Stromal cell of bone marrow (primary cell): ENCODE results near the gene AFTPH.

ENCODE experiments used
- DNase-seq: peaks from one replicate; pipeline ENCODE4 v3.0.0-alpha.2; 2012; ENCODE audit warnings: low read depth

AFTPH gene, protein sequence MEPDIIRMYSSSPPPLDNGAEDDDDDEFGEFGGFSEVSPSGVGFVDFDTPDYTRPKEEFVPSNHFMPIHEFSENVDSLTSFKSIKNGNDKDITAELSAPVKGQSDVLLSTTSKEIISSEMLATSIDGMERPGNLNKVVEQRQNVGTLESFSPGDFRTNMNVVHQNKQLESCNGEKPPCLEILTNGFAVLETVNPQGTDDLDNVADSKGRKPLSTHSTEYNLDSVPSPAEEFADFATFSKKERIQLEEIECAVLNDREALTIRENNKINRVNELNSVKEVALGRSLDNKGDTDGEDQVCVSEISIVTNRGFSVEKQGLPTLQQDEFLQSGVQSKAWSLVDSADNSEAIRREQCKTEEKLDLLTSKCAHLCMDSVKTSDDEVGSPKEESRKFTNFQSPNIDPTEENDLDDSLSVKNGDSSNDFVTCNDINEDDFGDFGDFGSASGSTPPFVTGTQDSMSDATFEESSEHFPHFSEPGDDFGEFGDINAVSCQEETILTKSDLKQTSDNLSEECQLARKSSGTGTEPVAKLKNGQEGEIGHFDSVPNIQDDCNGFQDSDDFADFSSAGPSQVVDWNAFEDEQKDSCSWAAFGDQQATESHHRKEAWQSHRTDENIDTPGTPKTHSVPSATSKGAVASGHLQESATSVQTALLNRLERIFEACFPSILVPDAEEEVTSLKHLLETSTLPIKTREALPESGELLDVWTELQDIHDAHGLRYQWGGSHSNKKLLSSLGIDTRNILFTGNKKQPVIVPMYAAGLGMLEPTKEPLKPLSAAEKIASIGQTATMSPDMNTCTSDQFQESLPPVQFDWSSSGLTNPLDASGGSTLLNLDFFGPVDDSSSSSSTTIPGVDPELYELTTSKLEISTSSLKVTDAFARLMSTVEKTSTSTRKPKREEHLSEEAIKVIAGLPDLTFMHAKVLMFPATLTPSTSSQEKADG

DNA sequence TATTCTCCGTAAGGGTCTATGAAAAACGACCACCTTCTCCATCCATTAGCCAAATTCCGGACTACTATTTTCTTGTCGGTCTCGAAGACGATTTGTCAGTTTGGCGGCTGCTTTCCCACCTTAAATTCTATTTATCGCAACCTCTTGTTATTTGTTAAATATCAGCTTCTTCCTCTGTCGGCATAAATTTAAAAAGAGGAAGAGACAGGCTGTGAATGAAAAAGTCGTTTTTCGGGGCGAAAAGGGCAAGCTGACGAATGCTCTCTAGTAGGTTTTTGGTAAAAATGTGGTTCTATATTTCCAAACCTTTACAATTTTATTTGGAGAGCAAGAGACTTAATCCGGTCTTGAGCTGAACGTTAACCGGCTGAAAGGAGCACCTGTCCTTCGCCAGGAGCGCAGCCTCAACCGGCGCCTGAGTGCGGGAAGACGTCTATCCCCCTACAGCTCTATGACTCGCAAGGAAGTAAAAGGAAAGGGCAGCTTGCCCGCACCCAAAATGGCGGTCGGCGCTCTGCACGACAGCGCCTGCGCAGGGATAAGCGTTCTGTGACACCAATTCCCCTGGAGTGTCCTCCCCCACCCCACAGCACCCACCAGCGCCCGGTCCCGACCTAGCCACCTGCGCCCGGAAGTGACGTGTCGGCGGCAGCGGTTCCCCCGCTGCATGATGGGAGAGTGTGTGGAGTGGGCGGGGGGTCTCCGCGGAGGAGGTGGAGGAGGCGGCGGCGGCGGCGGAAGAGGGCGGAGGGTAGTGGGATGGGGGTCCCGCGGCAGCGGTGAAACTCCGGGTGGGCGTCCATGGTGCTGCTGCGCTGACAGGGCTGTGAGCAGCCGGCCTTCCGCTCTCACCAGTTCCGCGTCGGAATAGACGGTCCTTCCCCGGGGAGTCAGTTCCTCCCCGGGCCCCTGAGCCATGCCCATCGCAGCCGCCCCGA is at the start of gene AFTPH:
Gene AFTPH (plus strand): TSS at position 663 of the 938 bp plus-strand sequence. CDS start 27,147 bp downstream, outside the sequence.
- DNase-seq = peak; percentile 93

DNA sequence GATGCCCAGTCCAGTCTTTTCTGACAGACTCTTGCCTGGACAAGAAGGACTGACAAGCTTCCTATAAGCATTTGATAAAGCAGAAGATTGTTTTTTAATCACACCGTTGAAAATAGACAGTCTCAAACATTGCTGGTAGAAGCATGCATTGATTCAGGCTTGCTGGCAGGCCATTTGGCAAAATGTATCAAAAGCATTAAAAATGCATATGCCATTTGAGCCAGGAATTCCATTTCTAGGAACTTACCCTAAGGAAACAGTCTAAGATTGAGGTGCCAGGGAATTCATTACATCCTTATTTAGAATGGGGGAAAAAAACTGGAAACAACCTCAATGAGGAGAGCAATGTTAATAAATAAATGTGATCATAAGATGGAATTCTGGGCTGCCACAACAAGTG is 49.5 kb upstream of the AFTPH start:
- no peak for DNase-seq

DNA sequence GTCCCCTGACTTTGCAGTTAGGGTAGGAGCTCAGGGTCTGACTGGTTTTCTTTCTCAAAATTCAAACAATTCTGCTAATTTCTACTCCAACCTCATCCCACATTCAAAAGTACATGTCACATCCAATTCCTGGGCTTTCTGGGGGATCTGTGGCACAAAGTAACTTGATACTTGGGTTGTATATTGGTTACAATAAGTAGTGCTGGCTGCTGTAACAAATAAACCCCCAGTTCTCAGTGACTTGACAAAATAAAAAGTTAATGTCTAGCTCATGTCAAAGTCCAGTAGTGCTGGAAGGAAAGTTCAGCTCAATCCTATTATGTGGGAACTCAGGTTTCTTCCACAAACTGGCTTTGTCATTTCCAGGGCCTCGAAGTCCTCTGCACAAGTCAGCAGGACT is 47.1 kb upstream of the AFTPH start:
- no peak for DNase-seq

DNA sequence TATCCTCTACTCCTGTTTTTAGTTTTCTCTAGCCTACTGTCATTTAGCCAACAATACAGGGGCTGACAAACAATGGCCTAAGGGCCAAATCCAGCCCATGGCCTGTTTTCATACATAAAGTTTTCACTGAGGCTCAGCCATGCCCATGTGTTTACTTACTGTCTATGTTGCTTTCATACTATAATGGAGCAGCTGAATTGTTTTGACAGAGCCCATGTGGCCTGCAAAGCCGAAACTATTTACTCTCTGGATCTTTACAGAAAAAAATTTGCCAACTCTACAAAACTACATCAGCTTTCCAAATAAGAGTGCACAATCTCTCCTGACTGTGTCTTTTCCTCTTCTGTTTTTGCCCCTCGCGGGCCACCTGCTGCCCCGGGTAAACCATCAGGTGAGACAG is 46.1 kb upstream of the AFTPH start:
- DNase-seq = no peak

DNA sequence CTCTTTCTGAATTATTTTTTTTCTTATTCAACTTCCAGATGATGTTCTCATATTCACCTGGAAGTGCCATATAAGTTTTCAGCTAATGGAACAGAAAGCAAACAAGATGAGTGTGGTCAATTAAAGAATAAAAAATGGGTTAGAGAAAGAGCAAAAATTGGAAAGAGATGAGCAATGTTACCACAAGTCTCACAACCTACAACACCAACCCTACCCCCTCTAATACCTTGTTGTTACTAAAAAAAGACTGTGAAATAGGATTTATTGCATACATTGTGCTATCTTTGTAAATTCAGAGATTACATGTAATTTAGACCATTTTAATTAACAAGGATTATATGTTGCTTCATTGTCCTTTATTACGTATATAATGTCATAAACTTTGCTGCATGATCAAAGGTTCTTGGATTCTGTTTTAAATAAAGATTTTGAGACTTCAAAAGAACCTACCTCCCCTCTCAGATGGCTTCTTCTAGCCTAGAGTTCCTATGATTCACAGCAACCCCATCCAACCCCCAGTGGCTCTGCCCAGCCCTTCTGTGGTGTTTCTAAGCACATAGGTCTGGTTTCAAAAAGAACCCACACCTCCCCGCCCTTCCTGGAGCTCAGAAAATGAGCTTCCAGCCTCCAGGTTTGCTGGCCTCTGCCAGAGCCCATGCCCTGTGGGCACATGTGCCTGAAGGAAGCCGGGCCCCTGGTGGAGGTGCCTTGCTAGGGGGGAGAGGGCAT is 45.5 kb upstream of the AFTPH start:
- no peak for DNase-seq

DNA sequence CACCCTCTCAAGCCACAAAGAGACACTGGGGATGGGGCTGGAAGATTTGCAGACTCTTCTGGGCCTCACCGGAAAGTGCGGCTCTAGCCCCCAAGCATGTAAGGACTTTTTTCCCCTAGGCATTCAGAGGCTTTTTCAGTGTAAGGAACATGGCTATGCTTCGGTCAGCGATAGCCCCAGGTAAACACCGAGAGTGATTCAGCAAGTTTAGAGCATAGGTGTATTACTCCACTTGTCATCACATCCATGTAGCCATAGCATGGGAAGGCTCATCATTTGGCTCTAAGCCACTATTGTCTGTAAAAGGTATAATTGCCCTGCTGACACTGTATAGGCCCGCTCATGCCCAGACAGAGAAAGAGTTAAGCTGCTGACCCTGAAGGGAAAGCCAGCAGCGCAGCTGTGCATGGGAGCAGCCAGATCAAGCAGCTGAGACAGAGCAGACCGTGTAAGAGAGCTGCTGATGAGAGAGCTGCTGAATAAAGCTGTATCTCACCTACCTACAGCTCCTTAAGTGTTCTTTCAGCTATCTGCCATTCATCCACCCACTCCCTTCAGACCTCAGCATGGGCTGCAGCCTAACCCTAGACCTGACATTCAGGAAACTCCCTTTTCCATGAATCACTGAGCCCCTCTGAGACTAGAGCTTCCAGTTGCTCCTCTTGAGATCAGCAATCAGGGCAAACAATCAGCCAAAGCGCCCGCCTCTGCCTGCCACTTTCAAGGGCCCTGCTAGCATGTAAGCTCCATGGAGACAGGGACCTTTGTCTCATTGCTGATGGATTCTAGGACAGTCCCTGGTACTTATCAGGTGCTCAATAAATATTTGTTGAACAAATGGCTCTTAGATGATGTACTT is 44.6 kb upstream of the AFTPH start:
- DNase-seq = no peak

DNA sequence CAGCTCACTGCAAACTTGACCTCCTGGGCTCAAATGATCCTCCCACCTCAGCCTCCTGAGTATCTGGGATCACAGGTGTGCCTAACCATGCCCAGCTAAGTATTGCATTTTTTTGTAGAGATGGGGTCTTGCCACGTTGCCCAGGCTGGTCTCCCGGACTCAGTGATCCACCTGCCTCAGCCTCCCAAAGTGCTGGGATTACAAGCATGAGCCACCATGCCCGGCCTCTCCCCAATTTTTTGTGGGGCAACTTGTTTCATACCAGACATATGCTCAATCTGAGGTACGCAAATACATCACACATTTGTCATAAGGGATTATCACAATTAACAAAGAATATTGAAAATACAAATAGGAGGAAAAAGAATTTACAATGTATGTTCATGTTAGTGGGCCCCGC is 42.5 kb upstream of the AFTPH start:
- no peak for DNase-seq

DNA sequence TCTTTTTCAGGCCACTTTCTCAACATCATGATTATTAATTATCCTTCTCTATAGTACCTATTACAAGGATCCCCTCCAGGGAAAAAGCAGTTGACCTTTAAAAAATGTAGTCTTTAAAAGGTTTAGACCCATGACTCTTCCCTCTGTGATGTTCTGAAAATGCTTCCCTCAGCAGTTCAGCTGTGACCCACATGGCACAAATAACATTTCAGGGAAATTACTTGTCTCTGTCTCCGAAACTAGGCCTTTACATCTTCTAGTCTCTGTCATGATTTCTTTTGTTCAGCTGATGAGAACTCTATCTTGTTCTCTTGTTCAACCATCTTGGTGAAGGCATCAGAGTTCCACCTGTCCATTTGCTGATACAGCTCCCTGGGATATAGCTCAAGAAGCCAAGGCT is 41.9 kb upstream of the AFTPH start:
- DNase-seq = no peak

DNA sequence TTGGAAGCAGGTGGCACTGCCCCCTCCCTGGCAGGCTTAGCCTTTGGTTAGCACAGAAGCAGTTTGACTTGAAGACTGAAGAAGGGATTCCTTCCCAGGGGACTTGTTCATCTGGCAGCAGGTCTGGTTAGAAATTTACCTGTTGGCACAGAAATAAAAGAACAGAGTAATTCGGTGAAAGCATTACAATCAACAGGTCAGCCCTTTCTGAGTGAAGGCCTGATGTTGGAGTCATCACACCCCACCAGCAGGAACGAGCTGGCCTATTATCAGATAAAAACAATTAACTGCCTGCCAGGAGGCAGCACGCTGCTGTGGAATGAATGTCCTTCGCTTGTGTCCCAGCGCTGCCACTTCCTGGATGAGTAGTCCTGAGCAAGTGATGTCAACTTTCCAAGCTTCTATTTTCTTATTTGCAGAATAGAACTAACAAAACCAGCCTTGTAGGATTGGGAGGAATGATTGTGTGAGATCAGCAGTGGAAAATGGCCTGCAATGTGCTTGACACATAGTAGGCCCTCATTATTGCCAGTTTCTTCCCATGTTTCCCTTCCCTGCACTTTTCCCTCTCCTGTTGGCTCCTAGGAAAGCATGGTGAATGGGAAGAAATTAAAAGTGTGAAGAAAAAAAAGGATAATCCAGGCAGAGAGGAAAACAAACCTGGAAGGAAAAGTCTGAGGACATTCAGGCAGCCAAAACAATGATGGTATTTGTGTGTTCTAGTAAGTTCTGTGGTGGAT is 41.2 kb upstream of the AFTPH start:
- no peak for DNase-seq

DNA sequence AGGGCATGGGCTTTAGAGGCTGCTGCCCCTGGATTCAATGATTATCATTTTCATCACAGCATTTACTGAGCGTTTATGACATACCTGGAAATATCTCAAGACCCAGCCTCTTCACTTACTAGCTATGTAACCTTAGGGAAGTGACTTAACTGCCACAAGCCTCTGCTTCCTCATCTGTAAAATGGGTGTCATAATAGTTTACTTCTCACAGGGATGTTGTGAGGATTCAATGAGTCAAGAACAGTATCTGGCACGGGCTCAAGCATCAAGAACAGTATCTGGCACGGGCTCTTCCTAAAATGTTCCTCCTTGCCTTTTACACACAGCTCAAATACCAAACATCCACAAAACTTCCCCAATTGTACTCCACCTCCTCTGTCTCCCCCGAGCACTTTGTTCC is 38.8 kb upstream of the AFTPH start:
- no peak for DNase-seq

DNA sequence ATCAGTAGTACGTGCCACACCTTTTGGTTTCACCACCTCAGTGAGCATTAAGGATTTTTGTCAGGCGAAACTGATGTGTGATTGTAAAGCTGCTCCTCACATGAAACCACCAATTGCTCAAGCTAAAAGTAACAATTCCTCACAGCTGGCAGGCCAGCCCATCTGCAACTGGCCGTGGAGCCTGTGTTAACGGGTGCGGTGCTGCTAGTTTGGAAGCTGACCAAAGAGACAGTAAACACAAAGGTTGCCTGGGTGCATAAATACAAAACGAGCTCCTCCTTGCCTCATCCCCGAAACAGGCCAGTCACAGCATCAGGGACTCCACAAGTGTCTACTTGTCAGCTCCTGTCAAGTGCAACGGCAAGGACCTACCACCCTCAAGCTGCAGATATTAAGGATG is 38.2 kb upstream of the AFTPH start:
- peak; percentile 13 for DNase-seq

DNA sequence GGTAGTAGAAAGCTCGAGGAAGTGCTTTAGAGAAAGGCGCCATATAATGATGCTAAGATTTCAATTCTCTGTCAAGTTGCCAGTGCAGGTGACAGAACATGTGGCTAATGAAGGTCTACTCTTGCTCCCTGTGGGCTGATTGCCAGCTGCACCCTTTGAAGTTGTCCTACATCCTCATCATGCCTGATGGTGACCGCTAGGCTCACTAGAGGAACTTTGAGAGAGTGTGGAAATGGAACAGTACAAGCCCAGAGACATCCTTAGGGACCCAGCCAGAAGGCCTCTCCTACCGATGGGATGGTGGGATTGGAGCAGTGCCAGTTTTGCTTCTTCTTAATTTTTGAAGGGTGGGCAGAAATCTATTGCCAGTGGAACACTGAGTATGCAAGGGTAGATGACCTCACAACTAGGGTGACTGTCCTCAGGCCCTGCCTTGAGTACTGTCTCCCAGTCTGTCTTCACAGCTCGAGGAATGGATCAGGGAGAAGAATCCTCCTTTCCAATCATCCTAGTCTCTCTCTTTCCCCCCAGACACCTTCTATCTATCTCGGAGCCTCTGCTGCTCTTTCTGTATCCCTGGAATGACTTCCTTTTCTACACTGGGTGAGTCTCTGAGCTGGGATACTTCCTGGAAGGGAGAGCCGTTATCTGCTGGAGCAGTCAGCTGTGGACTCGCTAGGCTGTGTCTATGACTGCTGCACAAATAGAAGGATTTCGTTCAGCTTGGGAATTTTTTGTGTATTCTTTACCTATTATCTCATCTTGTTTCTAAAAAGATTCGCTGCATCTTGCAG is 36.7 kb upstream of the AFTPH start:
- no peak for DNase-seq

DNA sequence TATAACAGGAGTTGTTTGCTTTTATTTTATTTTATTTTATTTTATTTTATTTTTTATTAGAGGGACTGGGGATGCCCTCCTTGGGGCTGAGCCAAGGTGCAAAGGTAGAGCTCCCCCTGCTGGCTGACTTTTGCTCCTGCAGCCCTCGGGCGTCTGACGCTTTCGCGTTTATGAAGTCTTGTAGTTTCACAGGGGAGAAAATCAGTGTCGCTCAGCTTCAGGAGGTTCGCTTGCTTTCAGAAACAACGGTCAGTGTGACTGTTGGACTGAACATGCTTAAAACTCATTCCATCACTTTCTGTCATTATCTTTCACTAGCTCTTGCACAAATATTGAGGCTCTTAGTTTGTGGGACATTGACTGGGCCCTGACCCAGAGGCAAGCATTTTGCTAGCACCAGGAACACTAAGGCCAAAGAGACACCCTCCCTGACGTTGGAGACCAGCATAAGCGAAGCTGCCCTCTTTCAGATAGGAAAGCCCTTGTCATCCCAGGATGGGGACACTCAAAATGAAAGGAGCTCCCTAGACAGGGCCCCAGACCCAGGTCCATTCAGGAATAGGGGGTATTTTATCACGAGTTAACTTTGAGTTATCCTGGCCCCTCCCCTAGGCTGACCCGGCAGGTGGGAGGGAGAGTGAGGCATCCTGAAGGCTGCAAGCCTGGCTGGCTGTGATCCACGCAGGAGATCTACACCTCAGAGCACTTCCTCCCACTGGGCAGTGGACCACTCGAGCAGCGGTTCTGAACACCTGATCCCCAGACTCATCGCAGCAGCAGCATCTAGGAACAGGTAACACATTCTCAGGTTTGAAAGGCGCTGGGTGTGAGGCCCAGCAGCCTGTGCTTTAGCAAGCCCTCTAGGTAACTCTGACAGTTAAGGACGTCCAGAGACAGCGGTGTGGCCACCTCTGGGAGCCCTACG is 35.8 kb upstream of the AFTPH start:
- peak; percentile 24 for DNase-seq

DNA sequence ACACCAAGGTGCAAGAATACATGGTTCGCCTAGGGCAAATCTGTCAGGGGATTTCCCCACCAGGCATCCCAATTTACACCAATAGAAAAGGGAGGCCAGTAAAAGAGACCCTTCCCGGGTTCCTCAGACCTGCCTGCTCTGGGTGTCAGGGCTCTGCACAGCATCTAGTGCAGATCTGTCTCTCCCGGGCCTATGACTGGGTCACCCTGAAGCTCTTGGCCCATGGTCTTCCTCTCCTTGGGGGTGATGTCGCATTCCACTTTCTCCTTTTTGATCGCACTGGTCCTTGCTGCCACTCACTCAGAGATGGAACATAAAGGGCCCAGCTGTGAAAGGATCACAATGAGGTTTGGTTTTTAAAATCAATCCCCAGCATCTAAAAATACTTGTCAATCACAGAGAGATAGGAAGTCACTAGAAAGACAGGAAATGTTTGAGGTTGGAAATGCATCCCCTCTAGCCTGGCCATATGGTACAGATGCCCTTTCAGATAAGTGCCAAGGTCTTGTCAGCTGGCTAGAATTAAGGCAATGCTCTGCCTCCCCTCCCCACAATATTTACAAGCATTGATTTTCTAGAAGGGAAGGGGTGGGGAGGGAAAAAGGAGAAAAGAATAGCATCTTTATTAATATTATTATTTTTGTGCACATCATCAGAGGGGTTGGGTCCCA is 34.9 kb upstream of the AFTPH start:
- DNase-seq = no peak

DNA sequence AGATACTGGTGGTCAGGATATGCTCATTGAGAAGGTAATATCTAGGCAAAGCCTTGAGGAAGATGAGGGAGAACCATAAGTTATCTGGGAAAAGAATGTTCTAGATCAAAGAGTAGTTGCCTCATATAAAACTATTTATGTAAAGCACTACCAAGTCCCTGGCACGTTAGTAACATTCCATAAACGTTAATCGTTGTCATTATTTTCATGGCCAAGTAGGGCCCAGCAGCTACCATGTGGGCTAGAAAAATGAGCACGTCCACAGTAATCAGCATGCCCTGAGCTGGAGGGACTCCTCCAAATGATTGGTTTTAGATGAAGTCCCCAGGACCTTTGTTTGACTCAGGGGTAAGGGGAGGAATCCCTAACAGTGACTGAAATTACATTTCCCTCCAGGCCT is 32.7 kb upstream of the AFTPH start:
- DNase-seq = no peak

DNA sequence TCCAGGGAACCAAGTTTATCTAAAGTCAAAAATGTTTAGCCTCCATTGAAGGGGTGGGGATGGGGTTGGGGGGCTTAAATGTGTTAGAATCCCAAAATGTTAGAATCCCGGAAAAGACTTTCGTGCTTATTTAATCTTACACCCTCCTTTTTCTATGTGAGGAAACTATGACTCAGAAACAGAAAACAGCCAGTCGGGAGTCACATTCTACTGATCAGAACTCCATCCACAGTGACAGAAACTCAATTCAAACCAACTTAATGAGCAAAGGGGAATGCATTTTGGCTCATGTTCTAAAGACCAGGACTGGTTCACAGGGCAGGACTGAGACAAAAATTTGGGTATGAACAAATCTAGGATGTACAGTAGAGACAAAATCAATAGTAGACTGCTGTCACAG is 31.9 kb upstream of the AFTPH start:
- DNase-seq = no peak

DNA sequence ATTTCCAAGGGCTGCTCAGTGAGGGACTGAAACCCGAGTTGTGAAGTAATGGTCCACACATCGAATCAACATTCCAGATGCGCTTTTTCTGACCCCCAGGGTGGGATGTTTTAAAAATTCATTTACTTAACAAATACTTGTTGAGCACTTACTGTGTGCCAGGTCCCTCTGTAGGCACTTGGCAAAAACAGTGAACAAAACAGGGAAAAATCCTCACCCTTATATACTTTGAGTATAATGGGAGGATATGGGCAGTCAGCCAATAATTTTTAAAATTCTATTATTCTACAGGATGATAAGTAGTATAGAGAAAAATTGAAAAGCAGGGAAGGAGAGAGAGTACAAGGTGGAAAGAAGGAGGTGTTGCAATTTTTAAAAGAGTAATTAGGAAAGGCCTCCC is 31.3 kb upstream of the AFTPH start:
- DNase-seq = no peak
